ENCODE measurements around the gene TBC1D22A.

The TBC1D22A gene

DNA sequence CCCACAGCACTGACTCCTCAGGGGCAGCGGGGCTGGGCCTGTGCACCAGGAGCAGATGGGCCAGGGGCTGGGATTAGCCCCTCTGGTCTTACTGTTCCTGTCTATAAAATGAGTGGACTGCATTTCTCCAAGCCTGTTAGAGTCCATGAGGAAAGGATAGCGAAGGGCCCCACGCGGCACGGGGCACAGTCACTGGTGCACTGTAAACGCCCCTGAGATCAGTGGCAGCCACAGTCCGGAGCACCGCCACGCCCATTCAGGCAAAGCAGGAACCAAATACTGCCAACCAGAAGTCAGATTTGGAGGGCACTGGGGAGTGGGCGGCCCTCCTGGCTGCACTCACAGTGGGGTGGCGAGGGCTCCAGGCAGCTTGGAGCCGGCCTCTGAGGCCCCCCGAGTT, 387.5 kb downstream of the TBC1D22A start:
- DNase-seq, result no peak

DNA sequence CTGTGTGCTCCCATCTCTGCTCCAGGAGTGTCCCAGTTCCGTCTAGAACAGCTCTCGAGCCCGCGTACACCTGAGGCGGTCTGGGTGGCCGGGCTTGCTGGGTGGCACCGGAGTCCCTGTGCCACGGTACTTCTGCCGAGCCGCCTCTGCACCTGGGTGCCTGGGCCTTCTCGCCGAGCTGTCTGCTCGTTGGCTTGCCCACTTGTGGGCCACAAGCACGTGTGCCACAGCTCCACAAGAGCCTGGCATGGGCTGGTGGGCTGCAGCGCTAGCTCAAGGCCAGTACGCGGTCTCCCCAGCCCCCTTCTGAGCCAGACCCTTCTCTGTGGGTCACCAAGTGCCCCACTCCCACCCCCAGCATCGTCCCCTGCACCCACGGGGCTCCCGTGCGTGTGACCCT, 388.0 kb downstream of the TBC1D22A start:
- no peak for DNase-seq

DNA sequence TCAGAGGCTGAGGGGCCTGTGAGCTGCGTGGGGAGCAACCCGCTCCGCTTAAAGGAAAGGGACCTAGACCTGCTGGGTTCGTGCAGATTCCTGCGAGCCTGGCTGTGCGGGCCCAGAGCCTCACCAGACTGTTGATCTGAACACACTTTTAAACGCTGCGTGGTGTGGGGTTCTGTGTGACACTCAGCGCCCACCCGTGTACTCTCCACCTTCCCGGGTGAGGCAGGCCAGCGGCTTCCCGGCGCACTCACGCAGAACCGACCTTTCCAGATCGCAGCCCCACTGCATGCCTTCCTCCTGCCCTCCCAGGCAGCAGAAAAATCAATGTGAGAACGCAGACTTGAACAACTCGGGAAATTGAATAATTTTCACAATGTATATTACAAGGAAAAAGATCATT, 388.6 kb downstream of the TBC1D22A start:
- DNase-seq, result no peak

DNA sequence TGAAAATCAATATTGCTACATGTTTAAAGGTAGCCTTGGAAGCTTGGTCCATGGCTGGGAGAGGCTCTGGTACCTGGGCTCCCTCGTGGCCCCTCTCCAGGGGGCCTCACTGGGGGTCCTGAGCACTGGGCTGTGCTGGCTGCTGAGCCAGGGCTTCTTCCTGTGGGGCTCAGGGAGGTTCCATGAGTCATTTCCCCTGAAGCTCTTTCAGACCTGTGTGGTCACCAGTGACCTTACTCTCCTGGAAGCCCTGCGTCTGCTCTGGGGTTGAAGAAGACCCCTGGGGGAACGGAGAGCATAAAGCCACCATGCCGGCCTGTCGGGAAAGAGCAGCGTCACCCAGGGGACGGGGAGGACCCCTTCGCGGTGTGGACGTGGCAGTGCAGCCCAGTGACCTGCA, 389.0 kb downstream of the TBC1D22A start:
- DNase-seq, result no peak

DNA sequence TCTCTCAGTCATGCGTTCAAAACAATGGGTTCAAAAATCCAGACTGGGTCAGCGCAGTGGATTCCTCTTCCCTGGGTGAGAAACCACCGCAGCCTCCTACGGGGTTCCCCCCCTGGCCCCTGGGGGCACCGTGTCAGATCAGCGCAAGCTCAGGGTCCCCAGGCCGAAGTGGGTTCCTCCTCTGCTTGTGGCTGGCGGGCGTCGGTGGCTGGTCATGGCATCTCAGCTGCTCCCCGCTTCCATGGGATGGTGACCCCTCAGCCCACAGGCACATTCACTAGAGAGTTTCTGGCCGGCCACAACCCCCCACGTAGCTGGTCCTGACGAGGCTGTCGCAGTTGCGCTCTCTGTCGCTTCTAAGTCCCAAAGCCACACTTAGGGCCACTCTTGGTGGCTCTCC, 389.8 kb downstream of the TBC1D22A start:
- DNase-seq, result no peak

DNA sequence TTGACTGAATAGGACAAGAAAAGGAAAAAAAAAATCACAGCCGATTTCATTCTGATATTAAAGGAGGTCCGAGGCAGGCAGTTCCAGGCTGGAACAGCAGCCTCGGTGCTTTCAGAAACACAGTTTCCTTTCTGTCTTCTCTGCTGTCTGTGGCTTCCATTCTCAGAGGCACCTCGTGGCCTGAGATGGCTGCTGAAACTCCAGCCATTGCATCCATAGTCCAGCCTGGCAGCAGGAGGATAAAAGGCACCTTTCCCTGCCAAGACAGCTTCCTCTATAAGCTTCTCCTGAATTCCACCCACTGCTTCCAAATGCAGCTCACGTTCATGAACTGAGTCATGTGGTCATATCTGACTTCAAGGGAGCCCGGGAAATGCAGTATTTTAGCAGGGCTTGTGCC, 390.5 kb downstream of the TBC1D22A start:
- no peak for DNase-seq

DNA sequence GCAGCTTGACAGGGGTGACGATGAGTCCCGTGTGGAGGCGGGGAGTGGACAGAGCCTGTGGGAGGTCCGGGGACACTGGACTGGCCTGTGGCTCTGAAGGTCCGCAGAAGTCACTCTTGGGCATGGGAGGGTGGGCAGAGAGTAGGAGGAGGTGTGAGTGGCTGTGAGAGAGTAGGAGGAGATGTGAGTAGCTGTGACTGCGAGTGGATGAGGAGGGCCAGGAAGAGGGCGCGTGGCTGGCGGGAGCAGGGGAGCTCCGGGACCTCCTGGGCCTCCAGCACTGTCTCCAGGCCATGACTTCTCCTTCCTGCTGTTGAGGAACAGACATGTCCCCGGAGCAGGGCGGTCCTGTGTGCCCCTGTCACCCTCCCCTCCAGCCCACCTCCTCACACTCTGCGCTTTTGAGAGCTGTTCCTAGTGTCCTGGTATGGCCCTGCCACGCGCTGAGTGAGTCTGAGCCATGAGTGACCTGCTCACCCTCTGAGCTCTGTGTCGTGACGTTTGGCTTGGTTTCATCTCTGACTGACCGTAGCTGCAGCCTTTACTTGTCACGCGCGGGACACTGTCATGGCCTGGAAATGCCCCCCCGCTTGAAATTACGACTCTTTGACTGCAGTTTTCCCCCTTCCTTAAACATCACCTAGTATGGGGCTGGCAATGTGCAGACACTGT, 391.5 kb downstream of the TBC1D22A start:
- DNase-seq, result no peak

DNA sequence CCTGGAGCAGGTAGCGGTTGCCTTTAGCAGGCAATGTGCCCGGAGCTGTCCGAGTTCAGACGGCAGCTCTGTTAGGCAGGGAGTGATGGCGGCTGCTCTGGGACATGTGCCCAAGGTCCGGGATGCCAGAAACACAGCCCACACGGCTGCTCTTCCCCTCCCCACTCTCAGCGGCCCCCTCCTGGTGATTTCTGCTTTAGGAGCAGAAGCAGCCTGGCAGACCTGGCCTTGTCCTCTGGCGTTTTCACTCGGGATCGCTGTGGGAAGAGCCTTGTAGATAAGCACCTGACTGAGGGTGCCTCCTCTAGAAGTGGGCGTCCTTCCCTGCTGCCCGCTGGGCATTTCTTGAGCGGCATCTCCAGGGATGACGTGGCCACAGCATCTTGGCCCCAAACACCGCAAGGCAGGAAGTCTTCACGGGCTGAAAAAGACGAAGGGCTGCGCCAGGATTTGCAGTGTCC, 392.2 kb downstream of the TBC1D22A start:
- DNase-seq, result no peak

DNA sequence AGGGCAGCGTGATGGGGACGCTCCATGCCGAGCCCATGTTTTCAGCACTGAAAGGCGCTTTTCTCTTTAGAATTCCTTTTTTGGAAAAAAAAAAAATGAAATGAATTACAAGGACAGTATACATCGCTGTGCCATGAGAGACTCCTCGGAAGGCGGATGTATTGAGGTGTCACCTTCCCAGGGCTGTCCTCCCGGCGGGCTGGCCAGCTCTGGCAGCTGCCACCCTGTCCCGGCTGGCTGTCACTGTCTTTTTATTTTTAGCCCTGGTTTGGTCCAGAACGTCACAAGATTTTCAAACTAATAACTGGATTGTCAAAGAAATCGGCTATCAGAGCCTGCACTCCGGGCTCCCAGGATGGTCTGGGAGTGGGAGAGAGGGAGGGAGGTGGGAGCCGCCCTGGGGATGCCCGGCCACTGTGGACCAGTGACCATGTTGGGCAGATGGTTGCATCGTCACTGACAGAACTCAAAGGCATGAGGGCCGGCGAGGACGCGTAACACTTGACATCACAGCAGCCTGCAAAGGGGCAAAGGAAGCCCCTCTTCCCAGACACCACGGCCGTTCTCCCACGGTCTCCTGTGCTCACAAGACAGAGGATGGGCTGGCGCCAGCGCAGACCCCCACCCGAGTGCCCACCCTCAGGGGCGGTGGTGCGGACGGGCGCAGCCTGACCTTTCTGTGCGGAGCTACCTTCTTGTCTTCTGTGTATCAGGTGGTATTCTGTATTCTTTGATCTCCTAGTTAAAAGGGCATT, 392.9 kb downstream of the TBC1D22A start:
- DNase-seq, result no peak

DNA sequence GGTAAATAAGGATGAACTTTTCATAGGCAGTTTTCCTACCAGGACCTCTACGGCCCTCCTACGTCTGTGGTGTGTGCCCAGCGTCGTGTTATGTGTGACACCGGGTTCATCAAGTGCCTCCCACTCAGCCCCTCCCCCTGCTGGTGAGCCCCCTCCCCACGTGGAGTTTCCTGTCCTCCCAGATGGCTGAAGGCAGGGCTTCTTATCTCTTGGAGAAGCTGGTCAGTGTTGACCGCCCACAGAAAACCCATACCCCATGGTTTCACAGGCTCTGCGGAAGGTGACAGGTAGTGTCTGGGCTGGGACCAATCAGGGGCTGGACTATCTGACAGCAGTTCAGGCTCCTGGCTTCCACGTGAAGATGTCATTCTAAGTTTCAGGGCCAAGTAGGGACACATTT, 393.5 kb downstream of the TBC1D22A start:
- DNase-seq, result no peak

DNA sequence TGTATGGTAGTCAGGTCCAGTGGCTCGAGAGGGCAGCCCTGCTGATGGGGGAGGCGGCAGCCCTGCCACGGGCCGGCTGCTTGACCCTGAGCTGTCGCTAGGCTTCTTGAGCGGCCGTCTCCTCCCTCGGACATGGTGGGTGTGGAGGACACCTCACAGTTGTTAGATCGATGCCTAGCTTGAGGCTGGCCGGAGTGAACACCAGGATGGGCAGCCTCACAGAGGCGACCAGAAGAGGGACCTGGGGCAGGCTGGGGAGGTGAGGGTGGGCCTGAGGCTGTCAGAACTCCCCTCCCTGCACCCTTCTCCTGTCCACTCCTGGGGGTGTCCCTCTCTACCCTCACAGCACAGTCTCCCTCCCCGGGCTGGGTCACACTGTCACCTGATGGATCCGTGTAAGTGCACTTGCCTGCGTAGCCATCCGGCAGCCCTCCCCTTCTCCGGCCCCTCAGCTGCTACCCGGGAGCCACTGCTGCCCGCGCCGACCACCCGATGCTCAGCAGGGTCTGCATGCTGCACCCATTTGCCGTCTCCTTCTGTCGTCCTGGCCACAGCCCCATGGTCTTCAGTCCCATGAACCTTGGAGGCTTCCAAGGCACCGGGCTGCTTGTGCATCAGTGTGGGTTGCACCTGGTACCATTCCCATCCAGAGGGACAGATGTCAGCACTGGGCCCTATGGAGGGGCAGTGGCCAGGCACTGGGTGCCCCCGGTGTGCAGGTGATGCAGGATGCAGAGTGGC, 394.1 kb downstream of the TBC1D22A start:
- no peak for DNase-seq

DNA sequence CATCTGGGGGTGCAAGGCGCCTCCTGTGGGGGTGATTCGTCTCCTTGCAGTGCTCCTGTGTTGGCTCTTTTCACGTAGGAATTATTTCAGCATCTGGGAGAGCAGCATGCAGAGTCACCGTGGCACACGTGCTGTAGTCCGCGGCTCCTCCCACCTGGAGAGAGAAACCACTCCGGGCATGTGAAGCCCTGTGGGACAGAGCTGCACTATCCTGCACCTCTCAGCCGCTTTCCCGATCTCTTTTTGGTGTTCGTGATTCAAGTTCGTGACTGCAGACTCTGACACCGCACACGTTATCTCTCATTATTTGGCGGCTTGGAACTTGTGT, 394.6 kb downstream of the TBC1D22A start:
- no peak for DNase-seq

DNA sequence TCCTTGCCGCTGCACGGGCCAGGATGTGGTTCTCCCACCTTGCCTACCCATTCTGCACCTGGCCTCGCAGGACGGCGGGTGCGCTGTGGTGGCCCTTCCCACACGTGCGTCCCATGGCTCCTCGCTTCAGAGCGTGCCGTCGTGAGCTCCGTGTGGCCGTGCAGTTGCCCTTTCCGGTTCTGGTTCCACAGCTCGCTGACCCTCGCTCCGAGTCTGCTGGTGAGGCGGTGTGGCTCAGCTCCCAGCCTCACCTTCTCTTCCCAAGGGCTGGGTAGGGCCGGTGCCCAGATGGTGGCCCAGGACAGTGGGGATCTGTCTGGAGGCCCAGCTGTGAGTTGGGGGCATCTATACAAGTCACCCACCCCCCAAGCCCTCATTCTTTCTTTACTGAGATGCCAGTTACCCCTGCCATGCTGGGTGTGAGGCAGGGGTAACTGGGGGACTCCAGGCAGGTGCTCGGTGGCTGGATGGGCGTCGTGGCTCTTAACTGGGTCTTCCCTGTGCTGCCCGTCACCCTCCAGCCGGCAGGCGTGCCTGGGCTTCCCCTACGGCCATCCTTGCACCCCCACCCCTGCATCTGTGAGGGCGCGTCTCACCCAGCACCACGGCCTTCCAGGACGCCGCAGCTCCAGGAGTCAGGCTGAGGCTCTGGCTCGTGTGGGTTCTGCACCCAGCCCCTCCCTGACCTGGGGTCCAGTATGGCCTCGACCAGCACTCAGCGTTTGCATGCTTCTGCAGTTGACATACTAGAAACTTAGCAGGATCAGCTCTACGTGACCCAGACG, 395.2 kb downstream of the TBC1D22A start:
- DNase-seq, result no peak

DNA sequence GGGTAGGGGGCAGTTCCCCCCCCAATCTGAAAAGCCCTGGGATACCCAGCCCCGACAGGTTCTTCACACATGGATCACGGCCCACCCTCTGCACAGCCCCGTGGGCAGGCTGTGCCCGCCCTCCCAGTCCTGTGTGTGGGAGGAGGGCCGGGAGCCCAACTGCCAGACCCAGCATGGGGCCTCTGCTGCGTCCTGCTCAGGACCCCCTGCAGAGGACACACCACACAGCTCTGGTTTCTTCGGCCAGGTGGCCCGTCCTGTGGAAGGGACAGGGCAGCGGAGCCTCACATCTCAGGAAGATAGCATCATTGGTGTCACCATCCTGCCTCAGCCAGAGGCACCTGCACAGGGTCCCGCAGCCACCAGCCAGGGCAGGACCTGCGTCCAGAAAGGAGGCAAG, 396.0 kb downstream of the TBC1D22A start:
- no peak for DNase-seq

DNA sequence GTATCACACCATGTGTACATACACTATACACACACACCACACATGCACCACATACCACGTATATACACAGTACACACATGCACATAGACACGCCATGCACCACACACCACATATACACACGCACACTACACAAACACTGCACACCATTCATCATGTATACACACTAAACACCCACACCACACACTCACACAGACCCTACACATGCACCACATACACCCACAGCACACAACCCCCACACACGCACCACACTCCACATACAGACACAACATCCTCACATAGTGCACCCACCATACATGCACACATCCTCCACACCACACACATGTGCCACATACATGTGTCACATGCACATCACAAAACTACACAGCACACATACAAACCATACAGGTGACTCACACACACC, 397.1 kb downstream of the TBC1D22A start:
- no peak for DNase-seq

DNA sequence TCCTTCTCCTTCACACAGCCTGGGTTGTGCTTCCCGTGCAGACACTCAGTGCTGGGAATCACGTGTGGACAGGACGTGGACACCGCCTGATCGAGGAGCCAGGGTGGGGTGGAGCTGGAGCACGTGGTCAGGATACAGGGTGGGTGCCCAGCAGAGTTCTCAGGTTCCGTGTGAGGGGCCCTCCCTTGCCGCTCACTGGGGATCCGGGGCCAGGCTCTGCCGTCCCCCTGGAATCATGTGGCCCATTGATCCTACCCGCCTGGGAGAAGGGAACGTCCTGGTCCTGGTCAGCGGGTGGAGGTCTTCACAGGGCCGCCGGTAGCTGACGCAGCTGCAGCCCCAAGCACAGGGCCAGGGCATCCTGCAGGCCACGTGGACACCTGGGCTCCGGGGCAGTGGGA, 397.7 kb downstream of the TBC1D22A start:
- no peak for DNase-seq

DNA sequence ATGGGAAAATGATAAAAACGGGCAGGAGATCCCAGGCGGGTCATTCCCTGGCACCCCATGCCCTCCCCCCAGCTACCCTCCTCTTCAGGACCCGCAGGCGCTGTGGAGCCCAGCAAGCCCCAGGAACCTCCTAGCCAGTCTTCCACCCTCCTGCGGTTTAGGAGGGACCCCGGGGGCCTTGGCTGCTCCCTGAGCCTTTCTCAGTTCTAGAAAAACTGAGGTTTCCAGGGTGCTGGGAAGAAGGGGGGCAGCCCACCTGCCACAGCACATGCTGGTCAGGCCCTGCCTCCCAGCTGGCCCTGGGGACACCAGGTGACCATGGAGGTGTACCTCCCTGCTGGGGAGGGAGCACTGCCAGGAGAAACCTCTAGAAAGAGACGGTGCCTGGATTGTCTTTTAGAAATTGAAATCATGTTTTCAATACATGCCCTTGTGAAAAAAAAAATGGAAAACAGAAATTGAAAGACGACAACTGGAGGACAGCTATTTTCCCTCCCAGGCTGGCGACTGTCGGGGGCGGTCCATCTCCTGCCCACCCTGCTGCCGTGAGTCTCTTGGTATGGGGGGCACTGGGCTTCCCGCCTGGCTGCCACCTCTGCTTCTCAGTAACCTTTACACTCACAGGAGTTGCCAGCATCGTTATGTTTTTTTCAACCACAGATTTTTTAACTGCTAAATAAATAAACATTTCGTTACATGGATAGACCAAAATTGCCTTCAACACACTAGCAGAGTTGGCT, 398.5 kb downstream of the TBC1D22A start:
- no peak for DNase-seq

DNA sequence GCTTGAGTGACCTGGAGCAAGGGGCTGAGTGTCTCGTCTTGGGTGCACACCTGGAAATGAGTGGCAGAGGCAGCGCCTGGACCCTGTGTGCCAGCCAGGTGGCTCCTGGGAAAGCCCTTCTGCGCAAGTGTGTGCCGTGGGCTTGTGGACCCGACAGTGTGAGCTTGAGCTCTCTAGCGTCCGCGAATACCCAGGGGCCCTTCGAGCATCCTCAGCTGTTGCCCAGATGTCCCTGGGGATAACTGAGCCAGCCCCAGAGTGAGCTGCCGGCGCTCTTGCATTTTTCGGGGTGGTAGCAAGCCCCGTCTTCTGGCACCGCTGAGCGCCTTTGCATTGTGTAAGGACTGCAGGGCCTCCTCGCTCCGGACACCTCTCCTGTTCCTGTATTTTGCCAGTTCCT, 399.2 kb downstream of the TBC1D22A start:
- DNase-seq, result no peak

DNA sequence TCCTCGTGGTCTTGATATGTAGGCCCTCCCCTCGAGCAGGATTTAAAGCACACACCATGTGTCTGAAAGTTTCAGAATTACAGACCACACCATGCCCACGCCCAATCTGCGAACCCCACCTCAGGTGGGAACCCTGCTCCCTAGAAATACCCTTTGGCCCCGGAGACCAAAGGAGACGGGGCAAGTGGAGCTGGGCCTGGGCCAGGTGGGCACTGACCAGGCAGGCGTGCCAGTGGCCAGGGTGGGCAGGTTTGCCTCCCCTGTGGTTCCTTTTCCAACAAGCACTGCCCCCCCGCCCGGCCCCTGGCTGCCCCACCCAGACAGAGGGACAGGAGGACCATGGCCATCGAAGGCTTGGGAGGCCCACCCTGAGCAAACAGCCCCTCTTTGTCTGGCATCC, 400.4 kb downstream of the TBC1D22A start:
- DNase-seq, result no peak

DNA sequence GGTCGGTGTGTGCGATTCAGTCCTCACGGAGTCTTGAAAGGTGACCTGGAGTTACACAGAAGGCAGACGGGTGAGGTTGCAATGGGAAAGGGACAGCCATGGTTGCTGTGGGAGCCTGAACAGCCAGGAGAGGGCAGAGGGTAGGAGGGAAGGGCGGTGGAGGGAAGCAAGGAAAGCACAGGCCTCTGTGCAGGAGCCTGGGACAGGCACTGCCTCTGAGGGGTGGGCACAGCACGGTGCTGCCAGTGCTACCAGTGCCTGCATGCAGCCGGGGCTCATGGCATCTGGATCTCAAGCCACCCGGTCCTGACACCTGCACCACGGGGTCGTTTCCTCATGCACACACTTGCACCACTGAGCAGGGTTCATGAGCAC, 401.0 kb downstream of the TBC1D22A start:
- DNase-seq, result no peak

DNA sequence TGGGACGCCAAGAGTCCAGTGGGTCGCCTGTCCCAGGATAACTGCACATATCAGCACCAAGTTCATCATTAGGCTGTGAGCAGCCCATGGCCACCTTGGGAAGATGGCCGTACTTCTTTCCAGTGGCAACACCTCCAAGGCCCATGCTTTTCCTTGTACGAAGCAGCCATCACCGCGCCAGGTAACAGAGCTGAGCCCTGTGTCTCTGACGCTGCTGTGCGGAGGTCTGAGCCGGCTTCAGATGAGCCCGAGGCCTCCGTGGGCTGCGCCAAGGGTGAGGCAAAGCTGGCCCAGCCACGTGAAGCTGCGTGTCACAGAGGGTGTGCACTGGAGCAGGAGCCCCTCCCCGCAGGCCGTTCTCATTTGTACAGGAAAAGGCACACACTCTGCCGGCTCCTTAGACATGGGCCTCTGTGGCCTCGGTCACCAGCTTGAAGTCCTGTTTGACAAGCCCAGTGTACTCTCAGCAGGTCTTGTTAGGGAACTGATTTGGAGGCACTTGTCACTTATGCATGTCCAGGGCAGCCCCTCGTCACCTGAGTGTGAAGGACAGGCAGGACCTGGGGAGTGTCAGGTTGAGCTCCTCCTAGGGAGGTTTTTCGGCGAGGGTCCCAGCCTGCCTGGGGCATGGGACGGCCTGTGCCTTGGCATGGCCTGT, 401.5 kb downstream of the TBC1D22A start:
- DNase-seq, result no peak
